Activated CD4-positive, alpha-beta memory T cell treated with anti-CD3 and anti-CD28 coated beads for 36 hours (primary cell): Measurements from ENCODE around the gene HLA-DQB1. TPM values are rescaled to one million over a fixed set of nuclear protein-coding genes. Genes with fewer than 3 reads are reported as not detected.
"Not testable (repeated sequence)": the region's sequence is repeated elsewhere in the genome, so short reads cannot be mapped to it uniquely, and the experiment has no call there.

Experiments used
- CTCF ChIA-PET: fragments of 350-600 bp; sonication (Branson Sonifier 250); formaldehyde crosslinking; loops from one replicate; lab custom pipeline; 2021; ENCODE audit warnings: antibody characterized with exemption, inconsistent platforms; lab: Charles Lee
- POLR2A ChIA-PET: fragments of 350-600 bp; sonication (Branson Sonifier 250); formaldehyde crosslinking; loops from one replicate; lab custom pipeline; 2021; ENCODE audit warnings: antibody characterized with exemption; lab: Charles Lee
- DNase-seq: peaks from one replicate; pipeline ENCODE4 v3.0.0-alpha.2; 2020
- H3K27ac Mint-ChIP-seq: one replicate; pipeline ENCODE4 v1.8.0; 2021; ENCODE audit warnings: mixed read lengths
- H3K27me3 Mint-ChIP-seq: one replicate; pipeline ENCODE4 v1.8.0; 2021; ENCODE audit warnings: mixed read lengths
- H3K36me3 Mint-ChIP-seq: one replicate; pipeline ENCODE4 v1.8.0; 2021; ENCODE audit warnings: mixed read lengths
- H3K4me1 Mint-ChIP-seq: one replicate; pipeline ENCODE4 v1.8.0; 2021; ENCODE audit warnings: low read depth, mixed read lengths
- H3K4me3 Mint-ChIP-seq: one replicate; pipeline ENCODE4 v1.8.0; 2021; ENCODE audit warnings: mild to moderate bottlenecking, mixed read lengths
- H3K9me3 Mint-ChIP-seq: one replicate; pipeline ENCODE4 v1.8.0; 2021; ENCODE audit warnings: mixed read lengths
- intact Hi-C: fragments of 100-400 bp; cut with micrococcal nuclease; formaldehyde crosslinking; loops from one replicate; pipeline ENCODE4 v1.15.1; 2023
- total RNA-seq, 2 experiments: library from RNA; stranded (reverse); gene quantifications; one replicate each; pipeline ENCODE4 v1.2.3, GENCODE V29; 2021

Gene HLA-DQB1
- total RNA-seq, 2 experiments from 2014 or later, result 9.7 to 10.1 TPM

- intact Hi-C loops, result no loop called here
- POLR2A ChIA-PET, result no interaction called here
- H3K27me3 Mint-ChIP-seq, result no peaks in the 10 kb centered on the region
Observed at GRCh38 chr6:32638532-32639219, 27.8 kb downstream of the HLA-DQB1 start.

GRCh38 chr6:32637883-32638282 lies 28.6 kb downstream of the HLA-DQB1 start:
- DNase-seq, result no peak
- H3K27ac Mint-ChIP-seq, result no peak overlapping the region
- H3K9me3 Mint-ChIP-seq, result no peaks in the 10 kb centered on the region
- no peak overlapping the region for H3K4me3 Mint-ChIP-seq
- no peaks in the 10 kb centered on the region for H3K36me3 Mint-ChIP-seq
- peaks cover 13% of the 10 kb centered on the region for H3K4me1 Mint-ChIP-seq
- intact Hi-C loops, result no loop called here
- H3K27me3 Mint-ChIP-seq, result no peaks in the 10 kb centered on the region
- ChIA-PET POLR2A (no interaction called here), CTCF (interaction anchor here (1.0 kb wide), 1 partner anchor 21 kb away, joined by 3 read pairs; no protein-coding TSS in a partner anchor)

More at GRCh38 chr6:32638532-32639219, 27.8 kb downstream of the HLA-DQB1 start:
- H3K4me3 Mint-ChIP-seq, result no peak overlapping the region
- H3K36me3 Mint-ChIP-seq, result no peaks in the 10 kb centered on the region
- DNase-seq, result no peak
- H3K4me1 Mint-ChIP-seq, result peaks cover 13% of the 10 kb centered on the region
- H3K9me3 Mint-ChIP-seq, result no peaks in the 10 kb centered on the region
- H3K27ac Mint-ChIP-seq, result no peak overlapping the region
- CTCF ChIA-PET, result interaction anchor here (1.0 kb wide), 1 partner anchor 22 kb away, joined by 3 read pairs; no protein-coding TSS in a partner anchor

- CTCF ChIA-PET, result interaction anchor here (1.0 kb wide), 1 partner anchor 21 kb away, joined by 3 read pairs; no protein-coding TSS in a partner anchor
- intact Hi-C loops, result no loop called here
- H3K4me3 Mint-ChIP-seq, result no peak within 1 kb of the TSS
- no peaks in the 10 kb centered on the region for H3K27me3 Mint-ChIP-seq
- no peaks in the 10 kb centered on the region for H3K36me3 Mint-ChIP-seq
- peaks cover 11% of the 10 kb centered on the region for H3K4me1 Mint-ChIP-seq
- no peak within 1 kb of the TSS for H3K27ac Mint-ChIP-seq
- no peak for DNase-seq
- H3K9me3 Mint-ChIP-seq, result no peaks in the 10 kb centered on the region
- POLR2A ChIA-PET, result no interaction called here
Observed at GRCh38 chr6:32637219-32637880, 29.1 kb downstream of the HLA-DQB1 start, which contains the start of gene HLA-DQA1. HLA-DQA1 (plus strand) TSS chr6:32637406; CDS start chr6:32637459, 53 bp downstream.

- CTCF ChIA-PET, result no interaction called here
- Mint-ChIP-seq H3K4me1 (peaks cover 2% of the 10 kb centered on the region), H3K27me3 (no peaks in the 10 kb centered on the region), H3K27ac (no peak overlapping the region), H3K36me3 (no peaks in the 10 kb centered on the region), H3K4me3 (no peak overlapping the region), H3K9me3 (no peaks in the 10 kb centered on the region)
- POLR2A ChIA-PET, result no interaction called here
- intact Hi-C loops, result no loop called here
- DNase-seq, result no peak
Observed at GRCh38 chr6:32635526-32636123, 30.8 kb downstream of the HLA-DQB1 start.

GRCh38 chr6:32629793-32630192 lies 36.7 kb downstream of the HLA-DQB1 start:
- H3K9me3 Mint-ChIP-seq, intact Hi-C loops, H3K4me3 Mint-ChIP-seq, H3K27me3 Mint-ChIP-seq, H3K4me1 Mint-ChIP-seq, DNase-seq, CTCF ChIA-PET, H3K27ac Mint-ChIP-seq, H3K36me3 Mint-ChIP-seq, POLR2A ChIA-PET: not testable (repeated sequence)

- intact Hi-C loops, result no loop called here
- no peaks in the 10 kb centered on the region for H3K9me3 Mint-ChIP-seq
- ChIA-PET POLR2A (no interaction called here), CTCF (no interaction called here)
- H3K27ac Mint-ChIP-seq, result no peak overlapping the region
- no peaks in the 10 kb centered on the region for H3K27me3 Mint-ChIP-seq
- peaks cover 24% of the 10 kb centered on the region for H3K4me1 Mint-ChIP-seq
- no peaks in the 10 kb centered on the region for H3K36me3 Mint-ChIP-seq
- H3K4me3 Mint-ChIP-seq, result no peak overlapping the region
- DNase-seq, result no peak
Observed at GRCh38 chr6:32627831-32628230, 38.6 kb downstream of the HLA-DQB1 start.

- CTCF ChIA-PET, result no interaction called here
- H3K27me3 Mint-ChIP-seq, result no peaks in the 10 kb centered on the region
- peak overlapping the region; percentile 18 for H3K27ac Mint-ChIP-seq
- intact Hi-C loops, result no loop called here
- H3K4me3 Mint-ChIP-seq, result no peak overlapping the region
- no peak for DNase-seq
- peaks cover 30% of the 10 kb centered on the region for H3K4me1 Mint-ChIP-seq
- POLR2A ChIA-PET, result no interaction called here
- H3K36me3 Mint-ChIP-seq, result no peaks in the 10 kb centered on the region
- no peaks in the 10 kb centered on the region for H3K9me3 Mint-ChIP-seq
Observed at GRCh38 chr6:32627249-32627648, 39.2 kb downstream of the HLA-DQB1 start.

- Mint-ChIP-seq H3K4me1 (peaks cover 39% of the 10 kb centered on the region), H3K9me3 (no peaks in the 10 kb centered on the region), H3K36me3 (no peaks in the 10 kb centered on the region), H3K27ac (no peak overlapping the region), H3K27me3 (no peaks in the 10 kb centered on the region), H3K4me3 (no peak overlapping the region)
- no peak for DNase-seq
- intact Hi-C loops, result no loop called here
- CTCF ChIA-PET, result no interaction called here
- POLR2A ChIA-PET, result no interaction called here
Observed at GRCh38 chr6:32625137-32625536, 41.3 kb downstream of the HLA-DQB1 start.

GRCh38 chr6:32624565-32624964 lies 41.9 kb downstream of the HLA-DQB1 start:
- Mint-ChIP-seq H3K4me3 (no peak overlapping the region), H3K36me3 (no peaks in the 10 kb centered on the region)
- POLR2A ChIA-PET, result no interaction called here

GRCh38 chr6:32623693-32624092 lies 42.8 kb downstream of the HLA-DQB1 start:
- intact Hi-C loops, result loop anchor here (1.0 to 5.0 kb wide), 4 partner anchors 13 to 161 kb away; no protein-coding TSS in a partner anchor
- Mint-ChIP-seq H3K4me1 (peaks cover 39% of the 10 kb centered on the region), H3K36me3 (no peaks in the 10 kb centered on the region), H3K4me3 (no peak overlapping the region), H3K9me3 (peaks cover 3% of the 10 kb centered on the region), H3K27me3 (no peaks in the 10 kb centered on the region), H3K27ac (no peak overlapping the region)
- DNase-seq, result no peak
- ChIA-PET CTCF (no interaction called here), POLR2A (no interaction called here)

More at GRCh38 chr6:32624565-32624964, 41.9 kb downstream of the HLA-DQB1 start:
- Mint-ChIP-seq H3K4me1 (peaks cover 39% of the 10 kb centered on the region), H3K9me3 (no peaks in the 10 kb centered on the region), H3K27me3 (no peaks in the 10 kb centered on the region), H3K27ac (no peak overlapping the region)
- CTCF ChIA-PET, result no interaction called here
- DNase-seq, result no peak
- intact Hi-C loops, result loop anchor here (5.0 kb wide), 1 partner anchor 162 kb away; no protein-coding TSS in a partner anchor

- H3K4me3 Mint-ChIP-seq, result peak overlapping the region; percentile 42
- intact Hi-C loops, result loop anchor here (1.0 to 5.0 kb wide), 4 partner anchors 12 to 160 kb away; no protein-coding TSS in a partner anchor
- ChIA-PET CTCF (interaction anchor here (0.6 to 2.0 kb wide), 13 partner anchors 13 to 368 kb away, joined by 3 to 14 read pairs (median 4); partner anchors contain the start of genes HLA-DQB1, HLA-DRA and HLA-DRB1), POLR2A (interaction anchor here (0.6 to 1.7 kb wide), 3 partner anchors 13 to 163 kb away, joined by 3 to 4 read pairs (median 4); no protein-coding TSS in a partner anchor)
- DNase-seq, result peak; percentile 57
- peak overlapping the region; percentile 78 for H3K27ac Mint-ChIP-seq
- H3K4me1 Mint-ChIP-seq, result peaks cover 39% of the 10 kb centered on the region
- no peaks in the 10 kb centered on the region for H3K27me3 Mint-ChIP-seq
- H3K9me3 Mint-ChIP-seq, result peaks cover 8% of the 10 kb centered on the region
- no peaks in the 10 kb centered on the region for H3K36me3 Mint-ChIP-seq
Observed at GRCh38 chr6:32622545-32623401, 43.7 kb downstream of the HLA-DQB1 start.
